GM18873 (cell line): ENCODE measurements around the gene TRPC1.
"Not testable (repeated sequence)": the region's sequence is repeated elsewhere in the genome, so short reads cannot be mapped to it uniquely, and the experiment has no call there.

ENCODE experiments used
- ATAC-seq: cut with Tn5 transposase; IDR thresholded peaks from one replicate; pipeline ENCODE4 v1.9.1; 2021; ENCODE audit warnings: mild to moderate bottlenecking, moderate library complexity, moderate number of reproducible peaks; ENCODE audit not compliant: unreplicated experiment, low FRiP score

The TRPC1 gene

DNA sequence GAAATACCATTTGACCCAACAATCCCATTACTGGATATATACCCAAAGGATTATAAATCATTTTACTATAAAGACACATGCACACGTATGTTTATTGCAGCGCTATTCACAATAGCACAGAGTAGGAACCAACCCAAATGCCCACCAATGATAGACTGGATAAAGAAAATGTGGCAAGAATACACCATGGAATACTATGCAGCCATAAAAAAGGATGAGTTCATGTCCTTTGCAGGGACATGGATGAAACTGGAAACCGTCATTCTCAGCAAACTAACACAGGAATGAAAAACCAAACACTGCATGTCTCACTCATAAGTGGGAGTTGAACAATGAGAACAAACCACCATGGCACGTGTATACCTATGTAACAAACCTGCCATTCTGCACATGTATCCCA is 26.7 kb downstream of the TRPC1 start:
- not testable (repeated sequence) for ATAC-seq

DNA sequence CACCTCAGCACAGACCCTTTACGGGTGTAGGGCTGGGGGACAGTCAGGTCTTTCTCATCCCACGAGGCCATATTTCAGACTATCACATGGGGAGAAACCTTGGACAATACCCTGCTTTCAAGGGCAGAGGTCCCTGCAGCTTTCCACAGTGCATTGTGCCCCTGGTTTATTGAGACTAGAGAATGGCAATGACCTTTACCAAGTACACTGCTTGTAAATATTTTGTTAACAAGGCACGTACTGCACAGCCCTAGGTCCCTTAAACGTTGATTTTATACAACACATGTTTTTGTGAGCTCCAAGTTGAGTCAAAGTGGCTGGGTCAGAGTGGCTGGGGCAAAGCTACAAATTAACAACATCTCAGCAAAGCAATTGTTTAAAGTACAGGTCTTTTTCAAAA is 28.8 kb downstream of the TRPC1 start:
- not testable (repeated sequence) for ATAC-seq

DNA sequence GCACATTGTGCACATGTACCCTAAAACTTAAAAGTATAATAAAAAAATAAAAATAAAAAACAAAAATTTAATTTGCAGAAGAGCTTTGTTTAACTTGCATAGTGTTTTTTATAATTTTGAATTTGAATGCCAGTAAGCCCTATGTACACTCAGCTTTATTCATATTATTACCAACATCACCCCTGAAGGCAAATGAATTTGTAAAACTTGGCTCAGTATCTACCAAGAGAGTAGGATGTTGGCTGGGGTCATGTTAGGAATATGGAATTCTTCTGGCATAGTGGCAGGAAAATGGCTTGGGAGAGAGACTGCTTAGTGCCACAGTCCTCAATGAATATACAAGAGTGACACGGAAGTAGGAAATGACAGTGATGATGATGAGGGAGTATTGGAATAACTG is 30.7 kb downstream of the TRPC1 start:
- ATAC-seq = no peak

DNA sequence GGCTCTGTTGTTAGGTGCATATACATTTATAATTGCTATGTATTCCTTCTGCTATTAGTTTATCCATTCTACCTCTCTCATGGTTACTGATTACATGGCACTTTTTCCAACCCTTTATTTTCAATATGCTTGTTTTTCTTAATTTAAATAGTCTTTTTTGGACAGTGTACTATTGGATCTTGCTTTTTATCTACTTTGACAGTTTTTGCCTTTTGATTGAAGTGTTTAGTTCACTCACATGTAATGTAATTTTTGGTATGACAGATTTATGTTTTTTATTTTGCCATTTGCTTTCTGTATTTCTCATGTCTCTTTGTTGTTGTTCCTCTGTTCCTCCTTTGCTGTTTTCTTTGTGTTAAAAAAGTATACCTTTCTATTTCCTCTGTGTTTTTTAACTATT is 44.5 kb downstream of the TRPC1 start:
- ATAC-seq = no peak

DNA sequence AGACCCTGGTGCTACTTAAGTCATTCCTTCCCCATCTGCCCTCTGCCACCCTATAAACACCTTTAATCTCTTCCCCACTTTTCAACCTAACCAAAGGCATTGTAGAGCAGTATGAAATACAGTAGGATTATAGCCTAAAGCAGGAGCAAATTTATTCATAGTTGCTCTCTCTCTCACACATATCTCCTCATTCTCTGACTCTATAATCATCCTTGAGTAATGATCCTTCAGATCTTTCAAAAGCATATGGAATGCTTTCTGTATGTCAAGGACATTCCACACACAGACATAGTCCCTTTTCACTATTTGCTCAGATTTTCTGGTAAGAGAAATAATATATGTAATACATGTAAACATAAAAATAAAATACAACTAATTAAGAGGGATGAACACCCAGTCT is 54.1 kb downstream of the TRPC1 start:
- ATAC-seq = no peak

DNA sequence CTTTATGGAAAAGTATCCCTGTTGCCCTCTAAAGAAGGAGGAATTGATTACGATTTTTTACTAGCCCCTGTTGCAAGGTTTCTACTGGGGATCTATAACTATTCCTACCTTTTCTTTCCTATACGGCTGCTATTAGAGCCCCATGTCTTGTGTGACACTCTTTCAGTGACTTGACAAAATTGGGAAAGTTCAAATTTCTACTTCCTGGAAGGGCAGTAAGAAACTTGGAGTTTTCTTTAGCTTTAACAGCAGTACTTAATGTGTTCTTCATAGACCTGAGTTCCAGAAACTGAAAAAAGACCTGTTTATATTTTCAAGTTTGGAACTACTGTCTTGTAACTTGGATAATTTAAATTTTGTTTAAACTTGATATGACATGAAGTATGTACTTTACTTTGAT is 54.7 kb downstream of the TRPC1 start:
- no peak for ATAC-seq

DNA sequence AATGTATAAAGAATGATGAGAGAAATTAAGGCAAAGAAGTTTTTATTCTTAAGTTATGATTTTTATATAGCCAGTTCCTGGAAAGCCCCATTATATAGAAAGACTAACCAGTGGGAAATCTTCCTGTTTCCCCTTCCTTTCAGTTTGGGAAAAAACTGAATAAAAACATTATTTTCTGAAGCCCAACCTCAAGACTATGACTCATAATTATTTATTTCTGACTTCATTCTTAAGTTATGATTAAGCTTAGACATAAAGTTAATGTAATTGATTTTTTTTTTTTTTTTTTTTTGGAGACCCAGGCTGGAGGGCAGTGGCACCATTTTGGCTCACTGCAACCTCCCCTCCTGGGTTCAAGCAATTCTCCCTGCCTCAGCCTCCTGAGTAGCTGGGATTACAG is 55.8 kb downstream of the TRPC1 start:
- ATAC-seq = no peak

DNA sequence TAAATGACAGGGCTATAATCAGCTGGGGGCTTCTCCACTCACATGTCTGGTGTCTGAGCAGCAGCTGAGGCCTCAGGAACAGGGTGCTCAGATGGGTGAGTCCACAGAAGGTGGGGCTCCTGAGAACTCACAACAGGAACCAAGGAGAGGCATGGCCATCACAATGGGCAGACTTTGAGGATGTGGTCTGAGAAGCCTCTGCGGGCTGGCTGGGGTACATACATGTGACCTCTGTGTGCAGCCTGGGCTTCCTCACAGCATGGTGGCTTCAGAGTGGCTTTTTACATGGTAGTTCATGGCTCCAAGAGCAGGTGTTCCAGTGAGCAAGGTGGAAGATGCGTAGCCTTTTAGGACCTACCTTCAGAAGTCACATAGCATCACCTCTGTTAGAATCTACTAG is 58.8 kb downstream of the TRPC1 start:
- no peak for ATAC-seq

DNA sequence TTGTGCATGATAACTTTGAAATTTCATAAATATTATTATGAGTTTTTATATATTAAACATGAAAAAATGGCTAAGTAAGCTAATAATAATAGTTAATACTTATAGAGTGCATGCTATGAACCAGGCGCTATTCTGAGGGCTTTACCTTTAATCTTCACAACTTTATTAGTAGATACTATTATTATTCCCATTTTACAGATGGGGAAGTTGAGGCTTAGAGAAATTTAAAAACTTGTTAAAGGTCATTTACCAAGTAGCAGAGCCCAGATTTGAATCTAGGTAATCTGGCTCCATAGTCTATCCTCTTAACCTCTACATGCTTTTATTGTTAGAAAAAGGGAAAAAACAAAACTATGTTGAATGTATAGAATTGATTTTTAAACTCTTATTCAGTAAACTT is 60.4 kb downstream of the TRPC1 start:
- no peak for ATAC-seq

DNA sequence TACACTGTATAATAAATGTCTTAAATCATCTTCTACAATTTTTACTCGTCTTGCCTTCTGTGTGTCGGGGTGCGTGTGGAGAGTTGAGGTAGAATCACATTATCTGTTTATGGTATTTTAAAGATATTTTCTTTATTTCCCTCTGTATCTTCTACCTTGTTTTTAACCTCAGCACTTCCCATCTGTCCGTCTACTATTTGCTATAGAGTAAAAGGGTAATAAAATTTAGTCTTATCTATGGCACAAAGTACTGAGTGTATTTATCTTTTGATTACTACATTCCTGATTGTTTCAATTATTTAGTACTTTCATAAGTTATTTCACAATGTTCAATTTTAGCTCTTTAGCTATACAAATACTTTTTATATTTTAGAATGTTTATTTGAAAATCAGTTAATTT is 62.2 kb downstream of the TRPC1 start:
- no peak for ATAC-seq

DNA sequence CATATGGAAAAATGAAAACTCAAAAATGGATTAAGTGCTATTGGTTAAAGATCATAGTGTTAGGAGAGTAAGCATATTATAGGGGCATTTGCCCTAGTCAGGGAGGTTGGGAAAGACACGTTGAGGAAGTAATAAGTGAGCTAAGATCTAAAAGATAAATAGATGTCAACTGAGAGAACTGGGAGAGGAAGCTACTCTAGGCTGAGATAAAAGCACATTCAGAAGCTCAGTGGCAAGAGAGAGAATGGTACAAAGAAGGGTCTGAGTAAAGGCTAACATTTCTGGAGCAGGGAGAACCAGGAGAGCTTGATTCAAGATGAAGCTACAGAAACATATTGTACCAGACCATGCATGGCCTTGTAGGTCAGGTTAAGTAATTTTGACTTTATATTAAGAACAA is 63.9 kb downstream of the TRPC1 start:
- ATAC-seq = no peak

DNA sequence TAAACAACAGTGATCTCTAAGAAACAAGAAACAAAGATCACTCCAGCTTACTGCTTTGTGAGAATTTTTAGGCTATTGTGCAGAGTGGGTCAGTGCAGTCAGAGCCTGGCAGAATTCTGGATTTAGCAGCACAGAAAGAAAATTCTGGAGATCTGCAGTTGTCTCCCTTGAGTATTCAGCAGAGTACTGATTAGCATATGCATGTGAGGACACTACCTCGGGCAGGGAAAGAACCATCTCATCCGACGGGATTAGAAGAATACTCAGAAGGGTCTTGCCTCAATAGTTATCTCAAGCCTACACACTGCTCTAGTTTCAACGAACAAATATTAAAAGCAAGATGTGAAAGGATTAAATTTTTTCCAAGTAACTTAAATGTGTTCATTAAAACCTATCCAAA is 70.7 kb downstream of the TRPC1 start:
- ATAC-seq = no peak

DNA sequence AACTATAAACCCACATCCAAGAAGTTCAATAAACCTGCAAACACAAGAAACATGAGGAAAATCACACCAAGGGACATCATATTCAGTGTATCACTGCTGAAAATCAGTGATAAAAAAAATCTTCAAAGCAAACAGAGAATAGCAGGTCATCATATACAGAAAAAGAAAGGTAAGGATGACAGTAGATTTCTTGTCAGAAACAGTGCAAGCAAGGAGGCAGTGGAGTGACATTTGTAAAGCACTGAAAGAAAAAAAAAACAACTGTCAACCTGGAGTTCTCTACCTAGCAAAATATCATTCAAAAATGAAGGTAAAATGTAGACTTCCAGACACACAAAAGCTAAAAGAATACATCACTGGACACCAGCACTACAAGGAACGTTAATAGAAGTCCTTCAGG is 71.5 kb downstream of the TRPC1 start:
- ATAC-seq = no peak

DNA sequence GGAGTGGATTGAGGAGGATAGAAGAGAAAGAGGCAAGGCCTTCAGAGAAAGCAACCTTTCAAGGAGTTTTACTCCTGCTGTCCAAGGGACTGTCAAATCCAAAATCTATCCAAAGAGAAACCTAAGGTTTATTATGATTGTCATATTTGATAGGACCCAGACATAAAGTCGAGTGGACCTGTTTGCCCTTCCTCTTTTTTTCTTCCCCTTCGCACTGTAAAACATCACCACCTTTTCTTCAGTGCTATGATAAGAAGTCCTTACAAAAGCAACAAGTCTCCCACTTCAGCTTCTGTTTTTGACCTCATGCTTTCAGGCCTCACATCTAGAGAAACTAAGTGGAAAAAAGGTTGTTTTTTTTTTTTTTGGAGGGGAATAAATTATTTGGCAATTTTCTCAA is 73.0 kb downstream of the TRPC1 start:
- ATAC-seq = no peak

DNA sequence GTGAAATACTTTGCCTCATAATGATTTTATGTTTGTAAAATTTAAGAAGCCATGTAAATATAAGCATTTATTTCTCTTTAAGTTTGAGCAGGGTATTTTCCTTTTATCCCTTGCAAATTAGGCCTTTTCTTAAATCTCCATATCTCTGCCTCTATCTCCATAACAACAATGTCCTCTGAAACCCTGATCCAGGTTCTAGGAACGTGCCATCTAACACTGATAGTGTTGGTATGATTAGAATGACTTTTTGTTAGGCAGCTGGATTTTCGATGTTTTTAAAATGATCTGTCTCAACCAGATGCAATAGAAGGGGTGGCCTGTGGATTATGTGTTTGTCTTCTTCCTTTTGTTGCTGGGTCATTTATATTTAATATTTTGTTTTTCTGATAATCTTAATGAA is 77.9 kb downstream of the TRPC1 start:
- no peak for ATAC-seq

DNA sequence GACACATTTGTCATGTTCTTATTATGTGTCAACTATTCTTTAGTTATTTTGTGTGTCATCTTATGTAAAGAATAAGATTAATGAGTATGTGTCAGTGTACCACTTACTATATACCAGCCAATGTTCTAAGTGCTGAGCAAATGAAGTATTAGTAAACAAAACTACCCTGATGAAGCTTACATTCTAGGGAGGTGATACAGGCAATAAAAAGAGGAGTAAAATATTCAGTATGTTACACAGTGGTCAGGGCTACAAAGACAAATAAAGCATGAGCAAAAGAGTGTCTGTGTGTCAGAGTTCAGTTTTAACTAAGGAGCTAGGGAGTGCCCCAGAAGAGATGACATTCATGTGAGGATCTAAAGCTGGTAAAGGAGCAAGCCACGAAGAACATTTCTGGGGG is 79.1 kb downstream of the TRPC1 start:
- ATAC-seq = no peak

DNA sequence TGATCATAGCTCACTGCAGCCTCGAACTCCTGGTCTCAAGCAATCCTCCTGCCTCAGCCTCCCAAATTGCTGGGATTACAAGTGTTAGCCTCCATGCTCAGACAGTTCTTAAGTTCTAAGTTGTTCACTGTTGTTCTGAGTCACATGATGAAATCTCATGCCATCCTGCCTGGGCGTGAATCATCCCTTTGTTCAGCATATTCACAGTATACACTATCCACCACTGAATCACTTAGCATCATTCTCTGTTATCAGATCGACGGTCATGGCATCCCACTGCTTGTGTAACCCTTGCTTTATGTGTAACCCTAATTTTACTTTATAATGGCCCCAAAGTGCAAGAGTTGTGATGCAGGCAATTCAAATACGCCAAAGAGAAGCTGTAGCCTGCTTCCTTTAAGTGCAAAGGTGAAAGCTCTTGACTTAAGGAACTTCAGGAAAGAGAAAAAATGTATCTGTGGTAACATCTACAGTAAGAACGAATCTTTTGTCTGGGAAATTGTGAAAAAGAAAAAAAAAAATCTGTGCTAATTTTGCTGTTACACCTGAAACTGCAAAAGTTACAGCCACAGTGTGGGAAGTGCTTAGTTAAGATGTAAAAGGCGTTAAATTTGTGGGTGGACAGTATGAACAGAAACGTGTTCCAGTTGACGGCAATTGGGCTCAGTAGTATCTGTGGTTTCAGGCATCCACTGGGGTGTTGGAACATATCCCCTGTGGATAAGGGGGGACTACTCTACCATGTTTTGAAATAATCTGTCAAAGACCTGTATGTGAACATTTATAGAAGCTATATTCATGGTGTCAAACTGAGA is 84.5 kb downstream of the TRPC1 start:
- ATAC-seq = no peak

DNA sequence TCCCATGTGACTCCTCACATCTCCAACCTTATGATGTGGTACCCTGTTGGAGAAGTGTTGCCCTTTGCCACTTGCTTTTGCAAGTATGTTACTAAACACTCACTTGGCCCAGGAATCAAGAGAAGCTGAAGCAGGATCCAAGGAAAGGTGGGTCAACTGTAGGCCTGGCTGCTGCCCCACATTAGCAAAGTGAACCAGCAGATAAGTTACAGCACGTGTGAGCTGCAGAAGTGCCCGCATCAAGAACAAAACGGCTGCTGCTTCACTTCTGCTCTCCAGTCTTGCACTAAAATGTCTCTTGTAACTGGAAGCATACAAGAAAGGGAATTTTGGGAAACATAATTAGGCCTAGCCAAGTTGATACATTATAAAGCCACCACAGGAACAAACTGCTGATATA is 85.4 kb downstream of the TRPC1 start:
- no peak for ATAC-seq

DNA sequence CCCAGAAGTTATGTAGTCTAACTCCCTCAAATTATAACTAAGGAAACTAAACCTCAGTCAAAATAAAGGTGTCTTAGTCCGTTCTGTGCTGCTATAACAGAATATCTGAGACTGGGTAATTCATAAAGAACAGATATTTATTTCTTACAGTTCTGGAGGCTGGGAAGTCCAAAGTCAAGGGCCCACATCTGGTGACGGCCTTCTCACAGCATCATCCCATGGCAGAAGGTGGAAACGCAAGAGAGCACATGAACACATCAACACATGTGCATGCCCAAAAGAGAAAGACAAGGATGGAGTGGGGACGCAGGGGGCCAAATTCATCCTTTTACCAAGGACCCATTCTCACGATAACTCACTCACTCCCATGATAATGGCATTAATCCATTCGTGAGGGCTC is 92.0 kb downstream of the TRPC1 start:
- no peak for ATAC-seq

DNA sequence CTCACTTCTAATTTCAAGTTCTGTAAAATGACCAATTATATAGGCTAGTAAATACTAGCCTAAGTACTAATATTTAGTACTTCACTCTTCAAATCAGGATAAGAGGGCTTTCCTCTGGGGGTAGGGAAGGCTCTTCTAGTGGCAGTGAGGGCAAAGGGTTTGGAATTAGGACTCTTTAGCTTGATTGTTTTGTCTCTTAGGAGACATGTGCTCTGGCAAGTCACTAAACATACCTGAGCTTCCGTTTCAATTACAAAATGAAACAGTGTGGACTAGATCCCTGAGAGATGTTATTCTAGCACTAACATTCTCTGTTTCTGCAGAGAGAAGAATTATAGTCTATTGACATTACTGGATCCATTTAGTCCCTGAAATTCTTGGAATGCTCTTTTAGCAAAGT is 93.5 kb downstream of the TRPC1 start:
- no peak for ATAC-seq

DNA sequence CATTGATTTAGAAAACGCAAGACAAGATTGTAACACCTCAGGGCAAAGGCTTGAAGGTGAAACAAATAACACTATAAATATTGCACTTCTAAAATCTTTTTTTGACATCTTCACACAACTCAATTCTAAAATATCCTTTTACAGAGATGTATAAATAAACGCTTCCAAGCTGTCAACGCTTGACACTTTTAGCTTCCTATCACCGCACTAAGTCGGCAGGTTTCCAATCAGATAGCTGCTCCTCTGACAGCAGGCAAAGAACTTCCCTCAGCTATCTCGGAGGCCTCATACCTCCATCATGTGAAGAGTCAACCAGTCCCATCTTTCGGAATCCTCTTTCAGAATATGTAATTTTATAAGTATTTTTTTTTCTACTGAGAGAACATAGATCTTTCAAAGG is 94.1 kb downstream of the TRPC1 start:
- no peak for ATAC-seq

DNA sequence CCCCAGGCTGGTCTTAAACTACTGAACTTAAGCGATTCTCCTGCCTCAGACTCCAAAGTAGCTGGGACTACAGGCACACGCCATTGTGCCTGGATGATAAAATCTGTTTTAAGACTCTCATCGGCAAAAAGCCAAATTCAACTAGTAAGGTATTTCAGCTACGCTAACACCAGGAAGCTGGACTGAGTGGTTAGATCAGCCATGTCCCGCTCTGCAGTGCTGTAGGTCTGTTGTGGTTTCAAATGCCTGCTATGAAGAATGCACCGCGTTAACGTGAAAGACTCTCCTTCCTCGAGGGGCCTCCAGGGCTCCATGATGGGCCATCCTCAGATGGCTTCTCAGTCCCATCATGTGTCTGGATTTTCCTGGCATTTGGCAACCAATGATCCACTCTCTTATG is 94.8 kb downstream of the TRPC1 start:
- ATAC-seq = no peak

DNA sequence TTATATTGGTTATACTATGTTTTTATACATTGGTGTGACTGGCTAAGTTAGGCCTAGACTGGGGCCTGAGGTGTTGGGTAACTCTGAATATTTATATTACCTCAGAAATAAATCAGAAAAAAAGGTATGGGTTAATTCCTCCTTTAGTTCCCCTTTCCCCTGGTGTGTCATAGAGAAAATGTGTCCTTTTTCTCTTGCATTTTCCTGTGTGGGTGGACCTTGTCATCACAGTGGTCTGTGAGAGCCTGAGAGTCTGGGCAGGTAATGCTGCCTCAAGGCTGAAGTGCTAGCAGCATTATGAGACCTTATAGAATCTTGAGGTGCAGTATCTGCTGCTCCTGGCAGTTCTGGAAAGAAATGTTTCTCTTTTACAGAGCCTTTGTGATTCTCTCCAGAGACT is 95.3 kb downstream of the TRPC1 start:
- no peak for ATAC-seq
